CD4-positive, alpha-beta T cell treated with Interleukin-21 for 1 hour (primary cell): ENCODE results near the gene PDE4A.
"Not testable (repeated sequence)": the region's sequence is repeated elsewhere in the genome, so short reads cannot be mapped to it uniquely, and the experiment has no call there.

Experiments
- DNase-seq: peaks from one replicate; pipeline ENCODE4 v3.0.0-alpha.2; 2020

Gene PDE4A

GRCh38 chr19:10420444-10421239, at the start of gene PDE4A:
Gene PDE4A, plus strand, starts transcription at chr19:10420538. Its CDS starts 227 bp downstream, at chr19:10420765.
- peak; percentile 62 for DNase-seq

GRCh38 chr19:10372690-10373089, 47.6 kb upstream of the PDE4A start:
- DNase-seq, result no peak

- no peak for DNase-seq
Measured at GRCh38 chr19:10374931-10375330, 45.4 kb upstream of the PDE4A start.

GRCh38 chr19:10377140-10377640, 43.1 kb upstream of the PDE4A start:
- DNase-seq, result not testable (repeated sequence)

- no peak for DNase-seq
Measured at GRCh38 chr19:10378124-10378523, 42.2 kb upstream of the PDE4A start.

- DNase-seq, result no peak
Measured at GRCh38 chr19:10379880-10380312, 40.4 kb upstream of the PDE4A start.

GRCh38 chr19:10380313-10381102, 39.8 kb upstream of the PDE4A start, which contains the start of gene TYK2:
Gene TYK2, minus strand, starts transcription at chr19:10380572. Its CDS starts 2,166 bp downstream, at chr19:10378406.
- peak; percentile 98 for DNase-seq

GRCh38 chr19:10383223-10383499, 37.2 kb upstream of the PDE4A start:
- DNase-seq, result not testable (repeated sequence)

- DNase-seq, result no peak
Measured at GRCh38 chr19:10384580-10384979, 35.8 kb upstream of the PDE4A start.

GRCh38 chr19:10388957-10389356, 31.4 kb upstream of the PDE4A start:
- DNase-seq, result peak; percentile 81

- no peak for DNase-seq
Measured at GRCh38 chr19:10389863-10390262, 30.5 kb upstream of the PDE4A start.

- peak; percentile 73 for DNase-seq
Measured at GRCh38 chr19:10390652-10391286, 29.6 kb upstream of the PDE4A start.

GRCh38 chr19:10392120-10392519, 28.2 kb upstream of the PDE4A start:
- no peak for DNase-seq

- no peak for DNase-seq
Measured at GRCh38 chr19:10393137-10393536, 27.2 kb upstream of the PDE4A start.

- DNase-seq, result no peak
Measured at GRCh38 chr19:10395003-10395402, 25.3 kb upstream of the PDE4A start.

GRCh38 chr19:10395436-10395835, 24.9 kb upstream of the PDE4A start:
- no peak for DNase-seq

GRCh38 chr19:10395917-10396316, 24.4 kb upstream of the PDE4A start:
- DNase-seq, result no peak

- no peak for DNase-seq
Measured at GRCh38 chr19:10398819-10399218, 21.5 kb upstream of the PDE4A start.

- not testable (repeated sequence) for DNase-seq
Measured at GRCh38 chr19:10399340-10399739, 21.0 kb upstream of the PDE4A start.

- no peak for DNase-seq
Measured at GRCh38 chr19:10399878-10400277, 20.5 kb upstream of the PDE4A start.

- no peak for DNase-seq
Measured at GRCh38 chr19:10402441-10403038, 17.8 kb upstream of the PDE4A start.

- peak; percentile 97 for DNase-seq
Measured at GRCh38 chr19:10403137-10404021, 17.0 kb upstream of the PDE4A start, which contains the start of gene CDC37. Gene CDC37, minus strand, starts transcription at chr19:10403542. Its CDS starts 63 bp downstream, at chr19:10403479.
